ENCODE data around the gene TAF1.
"Not testable (repeated sequence)": the region's sequence is repeated elsewhere in the genome, so short reads cannot be mapped to it uniquely, and the experiment has no call there.

GRCh38 chrX:71441809-71442208 lies 75.7 kb downstream of the TAF1 start:
- not testable (repeated sequence) for TF ChIP-seq USF2 (IDR thresholded peaks at IDR 0.05; ENCODE audit: borderline replicate concordance, low read depth, low read length); CTCF (IDR thresholded peaks at IDR 0.05); GABPA (IDR thresholded peaks at IDR 0.05; ENCODE audit: low read depth); MXI1 (IDR thresholded peaks at IDR 0.05; ENCODE audit: low read depth, low read length); TCF12 (IDR thresholded peaks at IDR 0.05); RCOR1 (IDR thresholded peaks at IDR 0.05; ENCODE audit: low read length)
